Thoracic aorta (tissue), 2 donors: ENCODE results near the gene PROSER3. TPM values are rescaled to one million over a fixed set of nuclear protein-coding genes. Genes with fewer than 3 reads are reported as not detected.

Experiments
- ATAC-seq: fragments of 150-250 bp; one replicate; pipeline ENCODE4 v1.8.0; 2017; ENCODE audit warnings: low read depth; ENCODE audit not compliant: insufficient number of reproducible peaks, low FRiP score
- DNase-seq: peaks from one replicate; pipeline ENCODE4 v3.0.0-alpha.2; 2020; ENCODE audit warnings: low spot score
- H3K27ac ChIP-seq, 2 donors: fragments of 200-600 bp; sonication (generic); 1 replicate in 1 of 2; 2 replicates in 1 of 2; pipeline ENCODE4 v1.5.1; 2016; ENCODE audit warnings: mild to moderate bottlenecking in 2 of 2, moderate library complexity in 2 of 2
- H3K27me3 ChIP-seq: fragments of 200-600 bp; sonication (generic); replicated peaks from 2 replicates; pipeline ENCODE4 v1.6.0; 2016; ENCODE audit warnings: mild to moderate bottlenecking; ENCODE audit not compliant: insufficient read depth
- H3K36me3 ChIP-seq: fragments of 200-600 bp; sonication (generic); one replicate; pipeline ENCODE4 v1.5.1; 2016
- H3K4me1 ChIP-seq, 2 donors: fragments of 200-600 bp; sonication (generic); 1 replicate in 1 of 2; 2 replicates in 1 of 2; pipeline versions ENCODE4 v1.5.1 to v1.6.0; 2016; ENCODE audit warnings: low read depth in 2 of 2, mild to moderate bottlenecking in 1 of 2; ENCODE audit not compliant: control insufficient read depth in 1 of 2
- H3K4me3 ChIP-seq: fragments of 200-600 bp; sonication (generic); 2 replicates; pipeline ENCODE4 v1.5.1; 2016; ENCODE audit warnings: mild to moderate bottlenecking
- H3K9me3 ChIP-seq: fragments of 200-600 bp; sonication (generic); 2 replicates; pipeline ENCODE4 v1.5.1; 2016
- CTCF ChIP-seq: fragments of 200-600 bp; sonication (generic); IDR thresholded peaks from one replicate; pipeline ENCODE4 v1.5.1; 2019; ENCODE audit warnings: antibody characterized with exemption
- total RNA-seq, 2 donors: library from RNA; depleted of rRNA; stranded (reverse); fragments of >200 nt; gene quantifications; one replicate each; pipeline versions ENCODE4 v1.1.0 to v1.2.3, GENCODE V29; 2016

PROSER3 gene
- total RNA-seq, 2 donors from 2014 or later = 11.1 to 16.6 TPM

GRCh38 chr19:35736913-35737886 is 20.8 kb upstream of the PROSER3 start:
- Histone ChIP-seq H3K9me3 (no peaks in the 10 kb centered on the region), H3K36me3 (peaks cover 43% of the 10 kb centered on the region), H3K4me3 (no peak overlapping the region), H3K27ac (no peak overlapping the region), H3K27me3 (no peaks in the 10 kb centered on the region), H3K4me1 (peaks cover 0 to 15% of the 10 kb centered on the region in 2 donors)
- no peak for DNase-seq
- ATAC-seq = no peak
- no peak for TF ChIP-seq CTCF

GRCh38 chr19:35738021-35738886 is 19.7 kb upstream of the PROSER3 start:
- Histone ChIP-seq H3K27ac (no peak overlapping the region), H3K36me3 (peaks cover 42% of the 10 kb centered on the region), H3K4me3 (no peak overlapping the region), H3K27me3 (no peaks in the 10 kb centered on the region), H3K4me1 (peaks cover 0 to 15% of the 10 kb centered on the region in 2 donors), H3K9me3 (no peaks in the 10 kb centered on the region)
- DNase-seq = no peak
- ATAC-seq = no peak
- no peak for TF ChIP-seq CTCF

- ATAC-seq (no peak), DNase-seq (no peak)
- TF ChIP-seq CTCF = no peak
- Histone ChIP-seq H3K9me3 (no peaks in the 10 kb centered on the region), H3K27ac (no peak overlapping the region), H3K4me3 (no peak overlapping the region), H3K4me1 (peaks cover under 1 to 17% of the 10 kb centered on the region in 2 donors), H3K27me3 (no peaks in the 10 kb centered on the region), H3K36me3 (peaks cover 37% of the 10 kb centered on the region)
Observed at GRCh38 chr19:35738887-35739229, 19.1 kb upstream of the PROSER3 start.

- Histone ChIP-seq H3K36me3 (peaks cover 32% of the 10 kb centered on the region), H3K27me3 (no peaks in the 10 kb centered on the region), H3K4me3 (peak overlapping the region; percentile 84), H3K27ac (peak overlapping the region; percentile 80 to 93), H3K4me1 (peaks cover 7 to 23% of the 10 kb centered on the region in 2 donors), H3K9me3 (no peaks in the 10 kb centered on the region)
- DNase-seq (no peak), ATAC-seq (no peak)
- no peak for TF ChIP-seq CTCF
Observed at GRCh38 chr19:35739275-35740107, 18.5 kb upstream of the PROSER3 start.
